GM18858 (cell line): ENCODE data around the gene ABCA7.

Experiments
- ATAC-seq: cut with Tn5 transposase; IDR thresholded peaks from one replicate; pipeline ENCODE4 v1.9.1; 2021; ENCODE audit not compliant: unreplicated experiment

Gene ABCA7

GRCh38 chr19:1068009-1069001 is 28.4 kb downstream of the ABCA7 start:
- ATAC-seq: no peak

- ATAC-seq: no peak
Observed at GRCh38 chr19:1069009-1069779, 29.3 kb downstream of the ABCA7 start.

GRCh38 chr19:1070576-1070930 is 30.6 kb downstream of the ABCA7 start:
- ATAC-seq: no peak

GRCh38 chr19:1070931-1071791 is 31.3 kb downstream of the ABCA7 start:
- no peak for ATAC-seq

- no peak for ATAC-seq
Observed at GRCh38 chr19:1072371-1073015, 32.6 kb downstream of the ABCA7 start.

- no peak for ATAC-seq
Observed at GRCh38 chr19:1073063-1073955, 33.4 kb downstream of the ABCA7 start.

GRCh38 chr19:1073956-1074517 is 34.1 kb downstream of the ABCA7 start:
- ATAC-seq: no peak

GRCh38 chr19:1074544-1075283 is 34.8 kb downstream of the ABCA7 start:
- no peak for ATAC-seq

- no peak for ATAC-seq
Observed at GRCh38 chr19:1076046-1076386, 36.1 kb downstream of the ABCA7 start.

- ATAC-seq: peak; percentile 50
Observed at GRCh38 chr19:1076951-1077350, 37.0 kb downstream of the ABCA7 start.

- no peak for ATAC-seq
Observed at GRCh38 chr19:1079566-1080111, 39.7 kb downstream of the ABCA7 start.

- no peak for ATAC-seq
Observed at GRCh38 chr19:1080360-1081161, 40.7 kb downstream of the ABCA7 start.

- no peak for ATAC-seq
Observed at GRCh38 chr19:1081301-1082164, 41.6 kb downstream of the ABCA7 start.

- ATAC-seq: no peak
Observed at GRCh38 chr19:1082165-1082927, 42.4 kb downstream of the ABCA7 start.

GRCh38 chr19:1082928-1083816 is 43.3 kb downstream of the ABCA7 start:
- ATAC-seq: no peak
